ENCODE data around the gene TMEM145. TPM values are rescaled to one million over a fixed set of nuclear protein-coding genes. Genes with fewer than 3 reads are reported as not detected.

TMEM145 gene
- polyA plus RNA-seq, 10 donors: 0.16 to 0.56 (median 0.30) TPM

- no peak for DNase-seq
Observed at GRCh38 chr19:42361545-42361910, 48.4 kb downstream of the TMEM145 start.

- no peak for DNase-seq
Observed at GRCh38 chr19:42362342-42362741, 49.2 kb downstream of the TMEM145 start.

- no peak for DNase-seq
Observed at GRCh38 chr19:42362891-42363440, 49.9 kb downstream of the TMEM145 start.

GRCh38 chr19:42363614-42364346 lies 50.7 kb downstream of the TMEM145 start:
- DNase-seq: no peak

- peak in 1 of 3 donors; percentile 8 for DNase-seq
Observed at GRCh38 chr19:42366673-42367072, 53.6 kb downstream of the TMEM145 start.

GRCh38 chr19:42367929-42368328 lies 54.8 kb downstream of the TMEM145 start:
- no peak for DNase-seq

GRCh38 chr19:42368360-42368759 lies 55.3 kb downstream of the TMEM145 start:
- no peak for DNase-seq

GRCh38 chr19:42368765-42369164 lies 55.7 kb downstream of the TMEM145 start:
- no peak for DNase-seq

GRCh38 chr19:42369433-42370067 lies 56.4 kb downstream of the TMEM145 start:
- DNase-seq: no peak

GRCh38 chr19:42370068-42370520 lies 57.0 kb downstream of the TMEM145 start:
- no peak for DNase-seq

- DNase-seq: peak in 2 of 3 donors; percentile 30 to 87
Observed at GRCh38 chr19:42370626-42371175, 57.6 kb downstream of the TMEM145 start.

Other genes with a start within 250 kb of the TMEM145 start
- 1 to 10 TPM; 1.8 to 4.3 (median 3.1) TPM for gene GRIK5, start 243.1 kb upstream of the TMEM145 start, polyA plus RNA-seq (ENCODE audit: insufficient read length in 10 of 10)
- gene ZNF574, start 237.1 kb upstream of the TMEM145 start, polyA plus RNA-seq (ENCODE audit: insufficient read length in 10 of 10): 10 to 100 TPM in 4 of 10 donors, 1 to 10 TPM in 6; 7.5 to 14.1 (median 9.5) TPM
- gene POU2F2, start 180.9 kb upstream of the TMEM145 start, polyA plus RNA-seq (ENCODE audit: insufficient read length in 10 of 10): 1 to 10 TPM; 1.5 to 3.0 (median 1.7) TPM
- gene DEDD2, start 95.6 kb upstream of the TMEM145 start, polyA plus RNA-seq (ENCODE audit: insufficient read length in 10 of 10): 10 to 100 TPM in 9 of 10 donors, 1 to 10 TPM in 1; 9.6 to 14.8 (median 12.8) TPM
- gene ZNF526, start 93.0 kb upstream of the TMEM145 start, polyA plus RNA-seq (ENCODE audit: insufficient read length in 10 of 10): 1 to 10 TPM; 4.5 to 8.5 (median 5.9) TPM
- 10 to 100 TPM; 34.4 to 49.0 (median 42.1) TPM for gene GSK3A, start 70.7 kb upstream of the TMEM145 start, polyA plus RNA-seq (ENCODE audit: insufficient read length in 10 of 10)
- 10 to 100 TPM; 28.5 to 46.1 (median 38.4) TPM for gene ERF, start 58.2 kb upstream of the TMEM145 start, polyA plus RNA-seq (ENCODE audit: insufficient read length in 10 of 10)
- gene CIC, start 44.1 kb upstream of the TMEM145 start, polyA plus RNA-seq (ENCODE audit: insufficient read length in 10 of 10): 10 to 100 TPM; 26.8 to 42.2 (median 35.7) TPM
- 1 to 10 TPM in 4 of 10 donors, under 1 TPM in 6; 0.47 to 1.8 (median 0.78) TPM for gene PRR19, start 11.2 kb upstream of the TMEM145 start, polyA plus RNA-seq (ENCODE audit: insufficient read length in 10 of 10)
- 10 to 100 TPM; 20.0 to 43.7 (median 29.7) TPM for gene PAFAH1B3, start 10.7 kb upstream of the TMEM145 start, polyA plus RNA-seq (ENCODE audit: insufficient read length in 10 of 10)
- gene MEGF8, start 12.3 kb downstream of the TMEM145 start, polyA plus RNA-seq (ENCODE audit: insufficient read length in 10 of 10): 10 to 100 TPM; 20.6 to 33.2 (median 26.3) TPM
- under 1 TPM in 3 of 10 donors, not detected in 7; 0.42 to 0.79 (median 0.59) TPM for gene CNFN, start 77.0 kb downstream of the TMEM145 start, polyA plus RNA-seq (ENCODE audit: insufficient read length in 10 of 10)
- gene LIPE, start 114.1 kb downstream of the TMEM145 start, polyA plus RNA-seq (ENCODE audit: insufficient read length in 10 of 10): 10 to 100 TPM in 2 of 10 donors, 1 to 10 TPM in 8; 5.4 to 12.1 (median 7.6) TPM
- gene CXCL17, start 129.6 kb downstream of the TMEM145 start, polyA plus RNA-seq (ENCODE audit: insufficient read length in 10 of 10): under 1 TPM in 1 of 10 donors, not detected in 9; 0.79 TPM
- 1 to 10 TPM in 9 of 10 donors, under 1 TPM in 1; 0.79 to 3.7 (median 2.0) TPM for gene CEACAM1, start 215.2 kb downstream of the TMEM145 start, polyA plus RNA-seq (ENCODE audit: insufficient read length in 10 of 10)